GM23338 (cell line): ENCODE results near the gene KCNK17. TPM values are rescaled to one million over a fixed set of nuclear protein-coding genes. Genes with fewer than 3 reads are reported as not detected.
"Not testable (repeated sequence)": the region's sequence is repeated elsewhere in the genome, so short reads cannot be mapped to it uniquely, and the experiment has no call there.

Experiments used
- ATAC-seq: fragments of 200-7000 bp; cut with Tn5 transposase; 3 replicates; pipeline ENCODE4 v1.9.1; 2020
- DNase-seq: peaks from one replicate; pipeline ENCODE4 v3.0.0-alpha.2; 2015; ENCODE audit warnings: low spot score
- H2AFZ ChIP-seq: fragments of 200-600 bp; sonication (generic); 2 replicates; pipeline ENCODE4 v1.8.0; 2016; ENCODE audit warnings: antibody characterized with exemption, mild to moderate bottlenecking, moderate library complexity
- H3F3A ChIP-seq: fragments of 200-600 bp; sonication (generic); replicated peaks from 2 replicates; pipeline ENCODE4 v1.8.0; 2017; ENCODE audit warnings: antibody characterized with exemption, mixed run types, low read depth
- H3K27ac ChIP-seq: fragments of 200-600 bp; sonication (generic); 2 replicates; pipeline ENCODE4 v1.6.1; 2016; ENCODE audit warnings: low read depth
- H3K27me3 ChIP-seq: fragments of 200-600 bp; sonication (generic); 2 replicates; pipeline ENCODE4 v1.8.0; 2016; ENCODE audit warnings: mild to moderate bottlenecking, mixed run types, moderate library complexity; ENCODE audit not compliant: insufficient read depth
- H3K36me3 ChIP-seq: fragments of 200-600 bp; sonication (generic); 2 replicates; pipeline ENCODE4 v1.8.0; 2016; ENCODE audit warnings: mild to moderate bottlenecking; ENCODE audit not compliant: insufficient read depth
- H3K4me1 ChIP-seq: fragments of 200-600 bp; sonication (generic); 2 replicates; pipeline ENCODE4 v1.8.0; 2016; ENCODE audit warnings: mild to moderate bottlenecking, moderate library complexity; ENCODE audit not compliant: insufficient read depth
- H3K4me2 ChIP-seq: fragments of 200-600 bp; sonication (generic); 2 replicates; pipeline ENCODE4 v1.7.1; 2017; ENCODE audit warnings: mixed run types
- H3K4me3 ChIP-seq: fragments of 200-600 bp; sonication (generic); 2 replicates; pipeline ENCODE4 v1.6.1; 2016; ENCODE audit warnings: mixed run types
- H3K79me2 ChIP-seq: fragments of 200-600 bp; sonication (generic); replicated peaks from 2 replicates; pipeline ENCODE4 v1.8.0; 2017; ENCODE audit warnings: mild to moderate bottlenecking; ENCODE audit not compliant: insufficient read depth
- H3K9me2 ChIP-seq: fragments of 200-600 bp; sonication (generic); 2 replicates; pipeline ENCODE4 v1.8.0; 2017; ENCODE audit not compliant: insufficient read depth
- H4K20me1 ChIP-seq: fragments of 200-600 bp; sonication (generic); replicated peaks from 2 replicates; pipeline ENCODE4 v1.8.0; 2017; ENCODE audit warnings: mild to moderate bottlenecking; ENCODE audit not compliant: insufficient read depth
- H3K27ac Mint-ChIP-seq: 2 replicates; pipeline ENCODE4 v1.8.0; 2020; ENCODE audit warnings: inconsistent platforms, mild to moderate bottlenecking, moderate library complexity, mixed read lengths
- H3K27me3 Mint-ChIP-seq: 3 replicates; pipeline ENCODE4 v1.8.0; 2022; ENCODE audit warnings: low read depth, mild to moderate bottlenecking, moderate library complexity, mixed read lengths, inconsistent platforms; ENCODE audit not compliant: insufficient read depth, poor library complexity
- H3K36me3 Mint-ChIP-seq: 3 replicates; pipeline ENCODE4 v1.8.0; 2021; ENCODE audit warnings: low read depth, mild to moderate bottlenecking, inconsistent platforms, moderate library complexity, mixed read lengths
- H3K4me1 Mint-ChIP-seq: 3 replicates; pipeline ENCODE4 v1.8.0; 2020; ENCODE audit warnings: mild to moderate bottlenecking, inconsistent platforms, mixed read lengths
- H3K4me3 Mint-ChIP-seq: 3 replicates; pipeline ENCODE4 v1.8.0; 2021; ENCODE audit warnings: moderate library complexity, mild to moderate bottlenecking, inconsistent platforms, mixed read lengths
- H3K9me3 Mint-ChIP-seq: 3 replicates; pipeline ENCODE4 v1.8.0; 2020; ENCODE audit warnings: moderate library complexity, mild to moderate bottlenecking, inconsistent platforms, mixed read lengths
- CREB1 ChIP-seq: fragments of 250-450 bp; sonication (Bioruptor Pico); IDR thresholded peaks from 2 replicates; pipeline ENCODE4 v1.5.0; 2020; ENCODE audit warnings: low read depth, mild to moderate bottlenecking, moderate library complexity
- EZH2 ChIP-seq: fragments of 200-600 bp; sonication (generic); IDR thresholded peaks from one replicate; pipeline ENCODE4 v1.8.0; 2017; ENCODE audit warnings: antibody characterized with exemption, mild to moderate bottlenecking, low read depth; ENCODE audit not compliant: unreplicated experiment
- JUNB ChIP-seq: IDR thresholded peaks from one replicate; pipeline ENCODE4 v1.6.1; 2016; ENCODE audit warnings: antibody characterized with exemption; ENCODE audit not compliant: unreplicated experiment
- NANOG ChIP-seq: IDR thresholded peaks from 2 replicates; pipeline ENCODE4 v1.6.1; 2016; ENCODE audit warnings: antibody characterized with exemption, borderline replicate concordance
- POLR2AphosphoS5 ChIP-seq: IDR thresholded peaks from 2 replicates; pipeline ENCODE4 v1.6.1; 2016; ENCODE audit warnings: antibody characterized with exemption, low read depth
- STAT1 ChIP-seq: IDR thresholded peaks from one replicate; pipeline ENCODE4 v1.6.1; 2016; ENCODE audit warnings: antibody characterized with exemption; ENCODE audit not compliant: unreplicated experiment
- ZNF114 ChIP-seq: fragments of 250-450 bp; sonication (Bioruptor Pico); IDR thresholded peaks from 2 replicates; pipeline ENCODE4 v1.5.0; 2020; ENCODE audit warnings: mild to moderate bottlenecking, moderate library complexity
- ZNF331 ChIP-seq: fragments of 250-450 bp; sonication (Bioruptor Pico); IDR thresholded peaks from 2 replicates; pipeline ENCODE4 v1.5.0; 2020; ENCODE audit warnings: low read depth, mild to moderate bottlenecking, moderate library complexity
- polyA plus RNA-seq: library from polyadenylated mRNA; unstranded; fragments of >200 nt; fragmentation: Nextera tagmentation; extraction: Ambion mirVana; gene quantifications from 2 replicates; pipeline ENCODE4 v1.2.1, GENCODE V29; 2016
- total RNA-seq: library from RNA; depleted of rRNA; stranded (reverse); fragments of >200 nt; shearing (Covaris generic); gene quantifications from 2 replicates; pipeline ENCODE4 v1.2.3, GENCODE V29; 2014
- TF ChIP-seq, protein P1 (sequence below), 2 experiments: fragments of 200-600 bp in 1 of 2; sonication (generic) in 1 of 2; conservative IDR thresholded peaks; 2 replicates each; pipeline versions ENCODE4 v1.5.1 to v1.6.1; 2016 to 2017; ENCODE audit warnings: antibody characterized with exemption in 2 of 2, low read depth in 2 of 2, mild to moderate bottlenecking in 2 of 2, moderate library complexity in 1 of 2
- TF ChIP-seq, protein P2 (sequence below): IDR thresholded peaks from 2 replicates; pipeline ENCODE4 v1.6.1; 2016; ENCODE audit warnings: antibody characterized with exemption

KCNK17 gene
- total and polyA plus RNA-seq, 2 experiments from 2014 or later = 2.2 to 3.1 TPM

DNA sequence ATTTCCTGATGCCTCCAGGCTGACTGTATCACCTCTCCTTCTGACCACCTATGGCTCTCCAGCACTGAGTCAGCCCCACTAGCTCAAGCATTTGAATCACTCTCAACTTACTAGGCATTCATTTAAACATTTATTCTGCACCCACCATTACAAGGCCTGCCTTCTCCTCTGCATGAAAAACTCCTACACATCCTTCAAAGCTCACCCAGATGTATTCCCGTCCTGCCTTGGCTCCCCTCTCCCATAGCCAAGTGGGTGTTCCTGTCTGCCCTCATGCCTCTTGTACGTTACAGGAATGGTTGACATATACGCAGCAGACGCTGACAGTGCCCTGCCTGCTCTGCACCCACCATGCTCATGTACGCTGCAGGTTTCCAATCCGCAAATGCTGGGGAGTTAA lies 21.6 kb downstream of the KCNK17 start (continued):
- TF ChIP-seq NANOG (no peak), POLR2AphosphoS5 (no peak), ZNF331 (CRISPR knock-in tag) (no peak), ZNF114 (no peak), STAT1 (no peak)
- TF ChIP-seq, protein P1, sequence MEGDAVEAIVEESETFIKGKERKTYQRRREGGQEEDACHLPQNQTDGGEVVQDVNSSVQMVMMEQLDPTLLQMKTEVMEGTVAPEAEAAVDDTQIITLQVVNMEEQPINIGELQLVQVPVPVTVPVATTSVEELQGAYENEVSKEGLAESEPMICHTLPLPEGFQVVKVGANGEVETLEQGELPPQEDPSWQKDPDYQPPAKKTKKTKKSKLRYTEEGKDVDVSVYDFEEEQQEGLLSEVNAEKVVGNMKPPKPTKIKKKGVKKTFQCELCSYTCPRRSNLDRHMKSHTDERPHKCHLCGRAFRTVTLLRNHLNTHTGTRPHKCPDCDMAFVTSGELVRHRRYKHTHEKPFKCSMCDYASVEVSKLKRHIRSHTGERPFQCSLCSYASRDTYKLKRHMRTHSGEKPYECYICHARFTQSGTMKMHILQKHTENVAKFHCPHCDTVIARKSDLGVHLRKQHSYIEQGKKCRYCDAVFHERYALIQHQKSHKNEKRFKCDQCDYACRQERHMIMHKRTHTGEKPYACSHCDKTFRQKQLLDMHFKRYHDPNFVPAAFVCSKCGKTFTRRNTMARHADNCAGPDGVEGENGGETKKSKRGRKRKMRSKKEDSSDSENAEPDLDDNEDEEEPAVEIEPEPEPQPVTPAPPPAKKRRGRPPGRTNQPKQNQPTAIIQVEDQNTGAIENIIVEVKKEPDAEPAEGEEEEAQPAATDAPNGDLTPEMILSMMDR (conservative IDR thresholded peaks at IDR 0.05; ENCODE audit: low read depth in 2 of 2) = no peak
- TF ChIP-seq, protein P2, sequence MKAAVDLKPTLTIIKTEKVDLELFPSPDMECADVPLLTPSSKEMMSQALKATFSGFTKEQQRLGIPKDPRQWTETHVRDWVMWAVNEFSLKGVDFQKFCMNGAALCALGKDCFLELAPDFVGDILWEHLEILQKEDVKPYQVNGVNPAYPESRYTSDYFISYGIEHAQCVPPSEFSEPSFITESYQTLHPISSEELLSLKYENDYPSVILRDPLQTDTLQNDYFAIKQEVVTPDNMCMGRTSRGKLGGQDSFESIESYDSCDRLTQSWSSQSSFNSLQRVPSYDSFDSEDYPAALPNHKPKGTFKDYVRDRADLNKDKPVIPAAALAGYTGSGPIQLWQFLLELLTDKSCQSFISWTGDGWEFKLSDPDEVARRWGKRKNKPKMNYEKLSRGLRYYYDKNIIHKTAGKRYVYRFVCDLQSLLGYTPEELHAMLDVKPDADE = no peak

DNA sequence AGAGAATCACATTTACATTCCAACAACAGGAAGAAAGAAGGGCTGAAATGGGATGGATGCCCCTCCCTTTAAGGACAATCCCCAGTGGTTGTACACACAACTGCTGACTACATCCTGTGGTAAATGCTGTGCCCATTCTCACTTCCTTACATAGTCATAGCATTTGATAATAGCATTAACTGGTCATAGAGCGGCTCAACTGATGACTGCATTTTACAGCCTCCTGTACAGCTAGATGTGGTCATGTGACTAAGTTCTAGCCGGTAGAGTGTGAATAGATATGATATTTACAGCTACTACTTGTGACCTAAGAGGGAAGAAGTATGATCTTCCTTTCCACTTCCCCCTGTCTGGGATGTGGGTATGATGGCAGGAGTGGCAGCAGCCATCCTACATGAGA lies 24.7 kb downstream of the KCNK17 start:
- Histone ChIP-seq H3K4me1 (peaks cover 41% of the 10 kb centered on the region), H3K4me2 (no peak overlapping the region), H3K79me2 (no peaks in the 10 kb centered on the region), H3F3A (no peaks in the 10 kb centered on the region), H3K36me3 (no peaks in the 10 kb centered on the region), H3K4me3 (no peak overlapping the region), H3K9me2 (peaks cover 34% of the 10 kb centered on the region), H2AFZ (no peak overlapping the region), H3K27me3 (no peaks in the 10 kb centered on the region), H3K27ac (no peak overlapping the region), H4K20me1 (no peaks in the 10 kb centered on the region)
- no peak for ATAC-seq
- H3K4me3 Mint-ChIP-seq = no peak overlapping the region
- DNase-seq = no peak
- no peaks in the 10 kb centered on the region; the same call in 2 of the 3 replicates for H3K36me3 Mint-ChIP-seq
- H3K27me3 Mint-ChIP-seq = peaks cover 28% of the 10 kb centered on the region
- no peak for TF ChIP-seq EZH2
- H3K27ac Mint-ChIP-seq = no peak overlapping the region
- H3K9me3 Mint-ChIP-seq = no peaks in the 10 kb centered on the region; the same call in 2 of the 3 replicates
- H3K4me1 Mint-ChIP-seq = peaks cover 26% of the 10 kb centered on the region

DNA sequence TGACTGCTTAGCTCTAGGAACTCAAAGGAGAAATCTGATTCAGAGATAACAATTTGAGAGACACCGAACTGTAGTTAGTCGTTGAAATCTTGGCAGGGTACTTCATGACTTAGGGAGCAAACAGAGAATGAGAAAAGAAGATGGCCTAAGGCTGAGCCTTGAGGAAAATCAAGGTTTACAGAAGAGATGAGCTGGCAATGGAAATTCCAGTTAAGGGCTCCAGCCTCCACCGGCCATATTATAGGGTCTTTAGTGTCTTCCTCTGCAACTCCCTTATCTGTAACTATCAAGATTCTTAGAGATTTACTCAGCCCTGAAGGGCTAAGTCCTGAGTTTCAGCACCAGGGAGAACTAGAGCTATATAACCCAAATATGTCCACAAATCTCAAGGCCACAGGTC lies 26.6 kb downstream of the KCNK17 start:
- no peak overlapping the region for H3K27ac Mint-ChIP-seq
- no peaks in the 10 kb centered on the region; the same call in 2 of the 3 replicates for H3K9me3 Mint-ChIP-seq
- peaks cover 19% of the 10 kb centered on the region for H3K27me3 Mint-ChIP-seq
- no peak for ATAC-seq
- Histone ChIP-seq H3K4me2 (no peak overlapping the region), H4K20me1 (no peaks in the 10 kb centered on the region), H3K79me2 (no peaks in the 10 kb centered on the region), H3K4me1 (peaks cover 31% of the 10 kb centered on the region), H3K27ac (no peak overlapping the region), H3K36me3 (no peaks in the 10 kb centered on the region), H2AFZ (no peak overlapping the region), H3K9me2 (peaks cover 34% of the 10 kb centered on the region), H3K27me3 (no peaks in the 10 kb centered on the region), H3F3A (no peaks in the 10 kb centered on the region), H3K4me3 (no peak overlapping the region)
- no peak overlapping the region for H3K4me3 Mint-ChIP-seq
- DNase-seq = no peak
- peaks cover 24% of the 10 kb centered on the region for H3K4me1 Mint-ChIP-seq
- TF ChIP-seq STAT1 (no peak), JUNB (no peak), ZNF114 (no peak), POLR2AphosphoS5 (no peak), EZH2 (no peak), ZNF331 (CRISPR knock-in tag) (no peak), CREB1 (no peak)
- TF ChIP-seq, protein P1 (conservative IDR thresholded peaks at IDR 0.05; ENCODE audit: low read depth in 2 of 2) = no peak
- no peaks in the 10 kb centered on the region; the same call in 2 of the 3 replicates for H3K36me3 Mint-ChIP-seq

DNA sequence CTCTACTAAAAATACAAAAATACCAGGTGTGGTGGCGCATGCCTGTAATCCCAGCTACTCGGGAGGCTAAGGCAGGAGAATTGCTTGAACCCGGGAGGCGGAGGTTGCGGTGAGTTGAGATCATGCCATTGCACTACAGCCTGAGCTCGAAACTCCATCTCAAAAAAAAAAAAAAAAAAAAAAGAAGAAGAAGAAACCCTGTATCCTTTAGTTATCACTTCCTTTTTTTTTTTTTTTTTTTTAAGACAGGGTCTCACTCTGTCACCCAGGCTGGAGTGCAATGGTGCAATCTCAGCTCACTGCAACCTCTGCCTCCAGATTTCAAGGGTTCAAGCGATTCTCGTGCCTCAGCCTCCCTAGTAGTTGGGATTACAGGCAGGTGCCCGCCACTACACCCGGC lies 27.6 kb downstream of the KCNK17 start:
- not testable (repeated sequence) for DNase-seq, H3K27ac ChIP-seq, H4K20me1 ChIP-seq, H3K4me2 ChIP-seq, H3K36me3 ChIP-seq, H3K27ac Mint-ChIP-seq, H3F3A ChIP-seq, H3K79me2 ChIP-seq, H3K27me3 ChIP-seq, H3K4me3 ChIP-seq, H3K36me3 Mint-ChIP-seq, H3K4me3 Mint-ChIP-seq, ATAC-seq, H3K9me3 Mint-ChIP-seq, H2AFZ ChIP-seq
- H3K4me1 Mint-ChIP-seq = peaks cover 18% of the 10 kb centered on the region
- Histone ChIP-seq H3K9me2 (peaks cover 29% of the 10 kb centered on the region), H3K4me1 (peaks cover 21% of the 10 kb centered on the region)
- H3K27me3 Mint-ChIP-seq = peaks cover 14% of the 10 kb centered on the region
